ENCODE data around the gene IGF1R. TPM values are rescaled to one million over a fixed set of nuclear protein-coding genes. Genes with fewer than 3 reads are reported as not detected.

IGF1R gene
- total and polyA plus RNA-seq, 4 donors, result 5.9 to 154 (median 27.6) TPM

- Histone ChIP-seq H3K9me3 (ENCODE audit: control insufficient read depth in 4 of 4, insufficient read depth in 3 of 4, low read length in 3 of 4) (no peaks in the 10 kb centered on the region), H3K27ac (ENCODE audit: low read depth in 1 of 2, low read length in 1 of 2) (no peak overlapping the region), H3K4me1 (ENCODE audit: control insufficient read depth in 5 of 5, insufficient read depth in 5 of 5, low read length in 5 of 5) (peaks cover 0 to 43% (median 10%) of the 10 kb centered on the region in 5 donors), H3K4me3 (no peak overlapping the region), H3K9ac (ENCODE audit: insufficient read depth in 1 of 2, low read length in 2 of 2) (no peak overlapping the region), H3K27me3 (ENCODE audit: control insufficient read depth in 3 of 3, insufficient read depth in 3 of 3, low read length in 2 of 3) (no peaks in the 10 kb centered on the region), H3K36me3 (ENCODE audit: control insufficient read depth in 4 of 4, insufficient read depth in 4 of 4, low read length in 4 of 4) (peaks cover 20 to 35% (median 31%) of the 10 kb centered on the region in 4 donors)
- DNase-seq, result no peak
- TF ChIP-seq CTCF (IDR thresholded peaks at IDR 0.05; ENCODE audit: control extremely low read depth, extremely low read depth), result no peak
- WGBS, 2 donors, result 95 to 97% methylated on average over 1 of the region's 1 CpG
- ATAC-seq (ENCODE audit: insufficient read depth, low FRiP score), result no peak
These were observed 277.9 kb downstream of the IGF1R start for GRCh38 chr15:98926236-98926635.

GRCh38 chr15:98927022-98927421, 278.7 kb downstream of the IGF1R start:
- H3K27me3 ChIP-seq (ENCODE audit: control insufficient read depth in 3 of 3, insufficient read depth in 3 of 3, low read length in 2 of 3), result no peaks in the 10 kb centered on the region
- H3K4me3 ChIP-seq, result no peak overlapping the region
- peaks cover 26 to 35% (median 31%) of the 10 kb centered on the region in 4 donors for H3K36me3 ChIP-seq (ENCODE audit: control insufficient read depth in 4 of 4, insufficient read depth in 4 of 4, low read length in 4 of 4)
- TF ChIP-seq CTCF (IDR thresholded peaks at IDR 0.05; ENCODE audit: control extremely low read depth, extremely low read depth), result no peak
- H3K27ac ChIP-seq (ENCODE audit: low read depth in 1 of 2, low read length in 1 of 2), result peak overlapping the region in 1 of 2 donors; percentile 72
- WGBS, 2 donors, result 50 to 54% methylated on average over 3 of the region's 3 CpGs
- DNase-seq (peak in 2 of 3 donors; percentile 56 to 76), ATAC-seq (ENCODE audit: insufficient read depth, low FRiP score) (no peak)
- H3K4me1 ChIP-seq (ENCODE audit: control insufficient read depth in 5 of 5, insufficient read depth in 5 of 5, low read length in 5 of 5), result peaks cover 0 to 43% (median 10%) of the 10 kb centered on the region in 5 donors
- H3K9me3 ChIP-seq (ENCODE audit: control insufficient read depth in 4 of 4, insufficient read depth in 3 of 4, low read length in 3 of 4), result no peaks in the 10 kb centered on the region
- no peak overlapping the region for H3K9ac ChIP-seq (ENCODE audit: insufficient read depth in 1 of 2, low read length in 2 of 2)

DNA sequence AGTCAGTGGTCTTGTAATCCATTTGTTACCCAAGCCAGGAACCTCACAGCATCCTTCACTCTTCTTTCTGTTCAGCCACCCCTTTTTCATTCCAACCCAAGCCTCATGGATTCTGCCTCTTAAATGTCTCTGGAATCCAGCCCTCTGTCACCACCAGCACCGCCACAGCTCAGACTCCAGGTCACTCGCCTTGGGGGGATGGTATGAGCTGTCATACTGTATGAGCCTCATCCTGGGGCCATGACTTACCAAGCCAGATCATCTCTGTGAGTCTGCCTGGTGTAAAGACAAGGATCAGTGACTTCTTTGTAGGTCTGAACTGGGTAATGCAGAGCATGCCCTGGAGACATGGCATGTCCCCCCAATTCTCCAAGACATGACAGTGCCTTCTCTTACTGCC, 279.7 kb downstream of the IGF1R start:
- no peaks in the 10 kb centered on the region for H3K27me3 ChIP-seq (ENCODE audit: control insufficient read depth in 3 of 3, insufficient read depth in 3 of 3, low read length in 2 of 3)
- peak overlapping the region in 1 of 2 donors; percentile 27 for H3K9ac ChIP-seq (ENCODE audit: insufficient read depth in 1 of 2, low read length in 2 of 2)
- H3K9me3 ChIP-seq (ENCODE audit: control insufficient read depth in 4 of 4, insufficient read depth in 3 of 4, low read length in 3 of 4), result no peaks in the 10 kb centered on the region
- peaks cover 0 to 38% (median 7%) of the 10 kb centered on the region in 5 donors for H3K4me1 ChIP-seq (ENCODE audit: control insufficient read depth in 5 of 5, insufficient read depth in 5 of 5, low read length in 5 of 5)
- H3K36me3 ChIP-seq (ENCODE audit: control insufficient read depth in 4 of 4, insufficient read depth in 4 of 4, low read length in 4 of 4), result peaks cover 22 to 36% (median 25%) of the 10 kb centered on the region in 4 donors
- 86 to 95% methylated on average over 2 of the region's 2 CpGs for WGBS, 2 donors
- no peak overlapping the region for H3K4me3 ChIP-seq
- DNase-seq (no peak), ATAC-seq (ENCODE audit: insufficient read depth, low FRiP score) (no peak)
- peak overlapping the region in 1 of 2 donors; percentile 44 for H3K27ac ChIP-seq (ENCODE audit: low read depth in 1 of 2, low read length in 1 of 2)
- no peak for TF ChIP-seq CTCF (IDR thresholded peaks at IDR 0.05; ENCODE audit: control extremely low read depth, extremely low read depth)

DNA sequence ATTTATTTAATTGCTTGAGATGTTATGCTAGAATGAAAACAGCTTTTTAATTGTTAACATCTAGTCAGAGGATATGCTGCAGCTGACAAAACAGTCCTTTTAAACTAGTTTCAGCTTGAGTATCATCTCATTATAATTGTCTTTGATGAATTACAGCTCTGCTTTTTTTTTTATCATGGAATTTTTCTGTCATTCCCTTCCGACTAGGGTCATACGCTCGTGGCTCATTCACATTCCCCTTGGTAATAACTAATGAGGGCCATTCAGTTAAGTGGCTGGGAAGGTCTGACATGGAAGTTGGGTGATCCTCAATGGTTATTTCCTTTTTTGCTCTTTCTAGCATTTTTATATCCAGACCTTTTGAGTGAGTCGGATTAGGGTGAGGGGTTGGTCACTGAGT, 282.2 kb downstream of the IGF1R start:
- ATAC-seq (ENCODE audit: insufficient read depth, low FRiP score) (no peak), DNase-seq (no peak)
- no peak overlapping the region for H3K27ac ChIP-seq (ENCODE audit: low read depth in 1 of 2, low read length in 1 of 2)
- H3K9ac ChIP-seq (ENCODE audit: insufficient read depth in 1 of 2, low read length in 2 of 2), result no peak overlapping the region
- H3K36me3 ChIP-seq (ENCODE audit: control insufficient read depth in 4 of 4, insufficient read depth in 4 of 4, low read length in 4 of 4), result peaks cover 17 to 33% (median 22%) of the 10 kb centered on the region in 4 donors
- no peaks in the 10 kb centered on the region for H3K9me3 ChIP-seq (ENCODE audit: control insufficient read depth in 4 of 4, insufficient read depth in 3 of 4, low read length in 3 of 4)
- no peak overlapping the region for H3K4me3 ChIP-seq
- H3K27me3 ChIP-seq (ENCODE audit: control insufficient read depth in 3 of 3, insufficient read depth in 3 of 3, low read length in 2 of 3), result no peaks in the 10 kb centered on the region
- peaks cover 0 to 23% (median 5%) of the 10 kb centered on the region in 5 donors for H3K4me1 ChIP-seq (ENCODE audit: control insufficient read depth in 5 of 5, insufficient read depth in 5 of 5, low read length in 5 of 5)
- 87 to 90% methylated on average over 4 of the region's 4 CpGs for WGBS, 2 donors
- TF ChIP-seq CTCF (IDR thresholded peaks at IDR 0.05; ENCODE audit: control extremely low read depth, extremely low read depth), result no peak

Measured in lung (tissue), 12 donors.